Esophagus squamous epithelium (tissue), 4 donors: ENCODE results near the gene CASTOR2.

ENCODE experiments used
- CTCF ChIP-seq, 6 experiments: fragments of 450-650 bp in 4 of 6; fragments of 200-600 bp in 2 of 6; sonication (generic) in 2 of 6; IDR thresholded peaks; one replicate each; pipeline ENCODE4 v1.5.1; 2016 to 2019; ENCODE audit warnings: antibody characterized with exemption in 6 of 6, mild to moderate bottlenecking in 4 of 6, moderate library complexity in 4 of 6
- POLR2A ChIP-seq, 4 donors: fragments of 450-650 bp; IDR thresholded peaks; one replicate each; pipeline ENCODE4 v1.6.1; 2017; ENCODE audit warnings: antibody characterized with exemption in 4 of 4, mild to moderate bottlenecking in 4 of 4, moderate library complexity in 3 of 4

GRCh38 chr7:75017832-75018231 is 53.3 kb downstream of the CASTOR2 start:
- TF ChIP-seq CTCF (IDR thresholded peaks at IDR 0.05) (no peak), POLR2A (IDR thresholded peaks at IDR 0.05) (no peak)
